Osteoblast (primary cell): ENCODE results near the gene DISP1. TPM values are rescaled to one million over a fixed set of nuclear protein-coding genes. Genes with fewer than 3 reads are reported as not detected.
A peak's percentile ranks its signal among the peaks of the same experiment; 100 is the strongest.

Experiments used
- DNase-seq: peaks from one replicate; pipeline ENCODE4 v3.0.0; 2011; ENCODE audit warnings: low spot score, mixed read lengths; ENCODE audit not compliant: insufficient read length; ENCODE audit errors: missing footprints
- H2AFZ ChIP-seq: 2 replicates; pipeline ENCODE4 v1.6.0; 2011; ENCODE audit warnings: mild to moderate bottlenecking, low read length
- H3K27ac ChIP-seq: 2 replicates; pipeline ENCODE4 v1.5.1; 2011; ENCODE audit warnings: mild to moderate bottlenecking, low read depth, low read length, moderate library complexity
- H3K27me3 ChIP-seq: 2 replicates; pipeline ENCODE4 v1.6.0; 2012; ENCODE audit warnings: mild to moderate bottlenecking, control low read depth, inconsistent platforms, low read length, moderate library complexity; ENCODE audit not compliant: insufficient read depth
- H3K36me3 ChIP-seq: 2 replicates; pipeline ENCODE4 v1.5.1; 2011; ENCODE audit warnings: mild to moderate bottlenecking, low read length, control low read depth, moderate library complexity; ENCODE audit not compliant: insufficient read depth
- H3K4me1 ChIP-seq: 2 replicates; pipeline ENCODE4 v1.5.1; 2011; ENCODE audit warnings: mild to moderate bottlenecking, low read length, control low read depth, moderate library complexity; ENCODE audit not compliant: insufficient read depth
- H3K4me2 ChIP-seq: 2 replicates; pipeline ENCODE4 v1.6.0; 2011; ENCODE audit warnings: mild to moderate bottlenecking, low read length; ENCODE audit not compliant: insufficient read depth
- H3K4me3 ChIP-seq: fragments of 200-600 bp; sonication (generic); 3 replicates; pipeline ENCODE4 v1.5.1; 2012; ENCODE audit warnings: mild to moderate bottlenecking, low read length, inconsistent platforms; ENCODE audit not compliant: insufficient read depth
- H3K79me2 ChIP-seq: 2 replicates; pipeline ENCODE4 v1.6.0; 2012; ENCODE audit warnings: mild to moderate bottlenecking, low read length, control low read depth, inconsistent platforms; ENCODE audit not compliant: insufficient read depth
- H3K9me3 ChIP-seq: 2 replicates; pipeline ENCODE4 v1.5.1; 2011; ENCODE audit warnings: low read depth, low read length, control low read depth
- H4K20me1 ChIP-seq: 2 replicates; pipeline ENCODE4 v1.6.0; 2012; ENCODE audit warnings: mild to moderate bottlenecking, low read length, control low read depth; ENCODE audit not compliant: insufficient read depth
- CTCF ChIP-seq: IDR thresholded peaks from 2 replicates; pipeline ENCODE4 v1.5.1; 2011; ENCODE audit warnings: mild to moderate bottlenecking, low read depth, low read length, moderate library complexity; ENCODE audit errors: extremely low read depth
- total RNA-seq: library from RNA; depleted of rRNA; stranded (reverse); fragments of >200 nt; gene quantifications from 2 replicates; pipeline ENCODE4 v1.2.3, GENCODE V29; 2012

Gene DISP1
- total RNA-seq, 1 donor: 4.3 TPM

- DNase-seq: no peak
- H3K27ac ChIP-seq: no peak overlapping the region
Measured at GRCh38 chr1:222824641-222825040, 9.8 kb downstream of the DISP1 start.

GRCh38 chr1:222828939-222829338 is 14.1 kb downstream of the DISP1 start:
- H3K27me3 ChIP-seq: no peaks in the 10 kb centered on the region
- no peaks in the 10 kb centered on the region for H3K36me3 ChIP-seq
- no peaks in the 10 kb centered on the region for H3K4me1 ChIP-seq
- no peak overlapping the region for H2AFZ ChIP-seq
- no peak for DNase-seq
- peak; percentile 22 for TF ChIP-seq CTCF
- peaks cover 5% of the 10 kb centered on the region for H4K20me1 ChIP-seq
- H3K4me3 ChIP-seq: no peak overlapping the region
- no peak overlapping the region for H3K27ac ChIP-seq
- H3K4me2 ChIP-seq: no peak overlapping the region
- H3K79me2 ChIP-seq: peaks cover 16% of the 10 kb centered on the region
- no peaks in the 10 kb centered on the region for H3K9me3 ChIP-seq

More at GRCh38 chr1:222824641-222825040, 9.8 kb downstream of the DISP1 start:
- H3K4me2 ChIP-seq: peak overlapping the region; percentile 21
- peaks cover 43% of the 10 kb centered on the region for H3K79me2 ChIP-seq
- H3K4me3 ChIP-seq: no peak overlapping the region
- H3K9me3 ChIP-seq: no peaks in the 10 kb centered on the region
- peaks cover 6% of the 10 kb centered on the region for H4K20me1 ChIP-seq
- TF ChIP-seq CTCF: no peak
- H2AFZ ChIP-seq: no peak overlapping the region
- H3K4me1 ChIP-seq: peaks cover 7% of the 10 kb centered on the region
- no peaks in the 10 kb centered on the region for H3K36me3 ChIP-seq
- no peaks in the 10 kb centered on the region for H3K27me3 ChIP-seq

- Histone ChIP-seq H3K27me3 (no peaks in the 10 kb centered on the region), H3K4me1 (no peaks in the 10 kb centered on the region), H4K20me1 (peaks cover 5% of the 10 kb centered on the region), H3K9me3 (no peaks in the 10 kb centered on the region), H3K4me2 (no peak overlapping the region), H3K4me3 (no peak overlapping the region), H2AFZ (no peak overlapping the region), H3K36me3 (no peaks in the 10 kb centered on the region), H3K79me2 (peaks cover 9% of the 10 kb centered on the region), H3K27ac (no peak overlapping the region)
- no peak for TF ChIP-seq CTCF
- peak; percentile 65 for DNase-seq
Measured at GRCh38 chr1:222829868-222830267, 15.0 kb downstream of the DISP1 start.

- Histone ChIP-seq H3K9me3 (no peaks in the 10 kb centered on the region), H3K79me2 (peaks cover 5% of the 10 kb centered on the region), H3K4me2 (no peak overlapping the region), H2AFZ (no peak overlapping the region), H4K20me1 (peaks cover 5% of the 10 kb centered on the region), H3K4me1 (no peaks in the 10 kb centered on the region), H3K27ac (no peak overlapping the region), H3K36me3 (no peaks in the 10 kb centered on the region), H3K4me3 (no peak overlapping the region), H3K27me3 (no peaks in the 10 kb centered on the region)
- no peak for DNase-seq
- no peak for TF ChIP-seq CTCF
Measured at GRCh38 chr1:222833356-222833876, 18.6 kb downstream of the DISP1 start.
